Measurements from ENCODE around the gene SLC28A2. TPM values are rescaled to one million over a fixed set of nuclear protein-coding genes. Genes with fewer than 3 reads are reported as not detected.

SLC28A2 gene
- total RNA-seq, 1 experiment from 2014 or later, result 0.20 TPM

- DNase-seq (ENCODE audit: low spot score), result no peak
- H3K27me3 Mint-ChIP-seq (ENCODE audit: low read depth), result peaks cover 35% of the 10 kb centered on the region
- no peak overlapping the region for H3K27ac Mint-ChIP-seq
- ChIA-PET POLR2A (no interaction called here), CTCF (no interaction called here)
- H3K9me3 Mint-ChIP-seq, result peaks cover 27% of the 10 kb centered on the region
- no peak for ATAC-seq
- no peaks in the 10 kb centered on the region for H3K4me1 Mint-ChIP-seq
- no peak for TF ChIP-seq ZNF281 (CRISPR knock-in tag; IDR thresholded peaks at IDR 0.05)
- TF ChIP-seq MXD4 (CRISPR knock-in tag; IDR thresholded peaks at IDR 0.05; ENCODE audit: borderline replicate concordance), result no peak
- no peak for TF ChIP-seq MLX (CRISPR knock-in tag; IDR thresholded peaks at IDR 0.05)
- TF ChIP-seq GRHL2 (CRISPR knock-in tag; IDR thresholded peaks at IDR 0.05; ENCODE audit: insufficient replicate concordance, severe bottlenecking), result no peak
- no peak for TF ChIP-seq ERG (CRISPR knock-in tag; IDR thresholded peaks at IDR 0.05)
- no peak for TF ChIP-seq ZSCAN18 (CRISPR knock-in tag; IDR thresholded peaks at IDR 0.05)
- TF ChIP-seq TP53 (CRISPR knock-in tag; IDR thresholded peaks at IDR 0.05), result no peak
- no peak for TF ChIP-seq GABPB1 (CRISPR knock-in tag; IDR thresholded peaks at IDR 0.05)
- no peak for TF ChIP-seq NR3C1 (CRISPR knock-in tag; conservative IDR thresholded peaks at IDR 0.05; ENCODE audit: low read depth)
- TF ChIP-seq JAZF1 (CRISPR knock-in tag; IDR thresholded peaks at IDR 0.05), result no peak
- TF ChIP-seq HMGA2 (CRISPR knock-in tag; IDR thresholded peaks at IDR 0.05), result no peak
- no peak for TF ChIP-seq ARID4B (CRISPR knock-in tag; IDR thresholded peaks at IDR 0.05; ENCODE audit: borderline replicate concordance)
- no peak for TF ChIP-seq ZNF263 (CRISPR knock-in tag; IDR thresholded peaks at IDR 0.05; ENCODE audit: low read depth)
- TF ChIP-seq EMX1 (CRISPR knock-in tag; IDR thresholded peaks at IDR 0.05), result no peak
- TF ChIP-seq USF2 (CRISPR knock-in tag; IDR thresholded peaks at IDR 0.05), result no peak
- no peak for TF ChIP-seq E2F5 (CRISPR knock-in tag; IDR thresholded peaks at IDR 0.05)
- H3K36me3 Mint-ChIP-seq, result peaks cover 8% of the 10 kb centered on the region; the same call in 1 of the 2 replicates
- H3K4me3 Mint-ChIP-seq, result no peak overlapping the region
Observed at GRCh38 chr15:45306105-45306504, 54.1 kb downstream of the SLC28A2 start.
